ENCODE data around the gene ARHGAP26.
"Not testable (repeated sequence)": the region's sequence is repeated elsewhere in the genome, so short reads cannot be mapped to it uniquely, and the experiment has no call there.

ARHGAP26 gene

GRCh38 chr5:142945845-142946244 lies 175.7 kb downstream of the ARHGAP26 start:
- in situ Hi-C loops (cut with MboI; ENCODE audit: low sequenced_read_pairs) = no loop called here

- in situ Hi-C loops (cut with MboI; ENCODE audit: low sequenced_read_pairs) = no loop called here
These were observed 176.6 kb downstream of the ARHGAP26 start for GRCh38 chr5:142946547-142947426.

- in situ Hi-C loops (cut with MboI; ENCODE audit: low sequenced_read_pairs) = no loop called here
These were observed 177.2 kb downstream of the ARHGAP26 start for GRCh38 chr5:142947427-142947709.

- in situ Hi-C loops (cut with MboI; ENCODE audit: low sequenced_read_pairs) = no loop called here
These were observed 182.1 kb downstream of the ARHGAP26 start for GRCh38 chr5:142952229-142952628.

DNA sequence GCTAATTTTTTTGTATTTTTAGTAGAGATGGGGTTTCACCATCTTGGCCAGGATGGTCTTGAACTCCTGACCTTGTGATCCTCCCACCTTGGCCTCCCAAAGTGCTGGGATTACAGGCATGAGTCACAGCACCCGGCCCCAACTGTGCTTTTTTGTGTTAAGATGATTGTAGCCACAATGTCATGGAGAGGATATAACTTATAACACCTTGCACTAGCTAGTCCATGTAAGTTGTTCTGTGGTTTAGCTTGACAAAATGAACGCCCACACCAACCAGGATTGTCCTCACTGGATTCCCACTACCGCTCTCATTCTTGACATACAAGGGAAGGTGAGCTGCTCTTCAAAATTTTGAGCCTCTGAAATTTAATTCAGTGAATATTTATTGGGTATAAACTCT lies 182.7 kb downstream of the ARHGAP26 start:
- in situ Hi-C loops (cut with MboI; ENCODE audit: low sequenced_read_pairs) = not testable (repeated sequence)

DNA sequence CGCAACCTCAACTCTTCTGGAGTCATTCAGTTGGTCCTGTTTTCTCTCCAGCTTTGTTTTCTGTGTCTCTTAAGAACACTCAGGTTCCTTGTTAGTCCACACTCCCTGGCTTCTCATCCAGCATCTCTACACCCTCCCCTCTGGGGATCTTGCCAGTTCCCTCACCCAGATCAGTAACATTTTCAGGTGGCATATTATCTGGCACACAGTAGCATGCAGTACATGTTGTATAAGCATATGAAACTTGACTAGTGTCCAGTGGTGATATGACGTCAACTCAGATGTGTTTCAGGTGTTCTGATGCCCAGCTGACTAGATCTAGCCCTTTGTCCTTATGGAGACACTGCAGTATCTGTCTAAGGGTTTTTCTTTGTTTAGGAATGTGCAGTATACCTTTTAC lies 184.3 kb downstream of the ARHGAP26 start:
- in situ Hi-C loops (cut with MboI; ENCODE audit: low sequenced_read_pairs) = no loop called here

DNA sequence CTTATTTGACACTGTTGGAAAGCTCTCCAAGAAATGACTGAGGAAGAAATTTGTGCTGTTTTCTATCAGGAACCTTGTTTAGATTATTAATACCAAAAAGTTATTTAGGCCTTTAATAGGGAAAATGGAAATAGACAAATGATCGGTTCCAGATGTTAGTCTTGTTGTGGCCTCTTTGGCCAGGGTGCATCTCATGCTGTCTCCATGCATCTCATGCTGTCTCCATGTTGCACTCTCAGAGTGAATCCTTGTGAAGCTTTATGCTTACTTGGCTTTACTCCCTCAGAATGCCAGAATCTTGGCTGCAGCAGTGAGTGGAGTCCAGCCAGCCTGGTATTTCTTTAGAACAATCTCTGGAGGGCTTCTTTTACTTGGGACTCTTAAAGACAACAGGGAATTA lies 185.5 kb downstream of the ARHGAP26 start:
- in situ Hi-C loops (cut with MboI; ENCODE audit: low sequenced_read_pairs) = no loop called here

DNA sequence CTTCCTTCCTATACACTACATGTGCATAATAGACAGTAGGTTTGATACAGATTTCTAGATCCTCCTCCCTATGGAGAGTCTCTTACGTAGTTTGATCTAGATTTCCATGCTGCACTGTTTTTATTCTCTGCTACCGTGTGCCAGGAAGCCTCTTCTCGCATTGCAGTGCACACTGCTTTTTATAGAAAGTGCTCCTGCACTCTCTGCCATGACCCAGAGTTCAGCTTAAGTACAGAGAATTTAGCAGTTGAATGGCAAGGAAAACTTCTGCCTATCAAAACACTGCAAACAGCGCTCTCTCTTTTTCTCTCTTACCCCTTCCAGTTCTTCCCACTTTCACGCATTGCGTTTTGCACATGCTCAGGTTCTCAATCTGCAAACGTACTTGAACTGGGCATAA lies 187.4 kb downstream of the ARHGAP26 start:
- in situ Hi-C loops (cut with MboI; ENCODE audit: low sequenced_read_pairs) = no loop called here

DNA sequence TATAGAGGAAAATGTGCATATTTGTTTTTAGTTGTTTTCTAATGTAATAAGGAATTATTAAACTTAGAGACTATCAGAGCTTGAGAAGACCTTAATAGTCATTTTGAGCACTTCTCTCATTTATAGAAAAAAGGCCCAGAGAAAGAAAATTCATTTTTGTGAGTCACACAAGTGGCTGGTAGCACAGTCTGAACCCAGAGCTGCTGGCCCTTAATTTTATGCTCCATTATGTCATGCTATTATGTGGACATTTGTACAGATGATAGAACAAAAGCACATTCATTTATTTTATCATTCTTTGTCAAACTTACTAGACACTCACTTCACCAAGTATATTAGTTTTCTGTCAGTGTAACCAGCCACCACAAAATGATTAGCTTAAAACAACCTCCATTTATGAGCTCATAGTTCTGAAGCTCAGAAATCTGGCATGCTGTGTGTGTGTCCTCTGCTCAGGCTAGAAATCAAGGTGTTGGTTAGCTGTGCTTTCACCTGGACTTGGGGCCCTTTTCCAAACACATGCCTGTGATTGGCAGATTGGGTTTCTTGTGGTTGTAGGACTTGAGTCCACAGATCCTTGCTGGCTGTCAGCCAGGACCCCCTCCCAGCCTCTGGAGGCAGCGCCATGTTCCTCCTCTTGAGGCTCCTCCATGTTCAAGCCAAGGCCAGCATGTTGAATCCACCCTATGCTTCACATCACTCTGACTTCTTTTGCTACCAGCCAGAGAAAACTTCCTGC lies 188.9 kb downstream of the ARHGAP26 start:
- in situ Hi-C loops (cut with MboI; ENCODE audit: low sequenced_read_pairs) = no loop called here

- in situ Hi-C loops (cut with MboI; ENCODE audit: low sequenced_read_pairs) = no loop called here
These were observed 189.8 kb downstream of the ARHGAP26 start for GRCh38 chr5:142959683-142960657.

GRCh38 chr5:142961440-142962173 lies 191.4 kb downstream of the ARHGAP26 start:
- in situ Hi-C loops (cut with MboI; ENCODE audit: low sequenced_read_pairs) = no loop called here

DNA sequence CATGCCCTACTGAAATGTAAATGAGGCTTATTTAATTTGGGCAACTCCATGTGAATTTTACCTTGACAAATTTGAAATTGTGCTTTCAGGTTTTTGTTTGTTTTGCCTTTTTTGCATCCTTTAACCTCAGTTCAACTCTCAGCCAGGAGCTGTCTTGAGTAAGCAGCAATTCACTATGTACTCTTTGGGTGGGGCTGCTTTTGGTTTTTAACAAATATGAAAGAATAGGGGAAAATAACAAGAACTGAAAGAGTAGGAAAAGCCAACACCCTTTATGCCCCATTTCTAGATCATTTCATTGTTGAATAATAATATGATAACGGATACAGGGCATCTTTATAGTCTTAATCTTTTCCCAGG lies 192.0 kb downstream of the ARHGAP26 start:
- in situ Hi-C loops (cut with MboI; ENCODE audit: low sequenced_read_pairs) = no loop called here

DNA sequence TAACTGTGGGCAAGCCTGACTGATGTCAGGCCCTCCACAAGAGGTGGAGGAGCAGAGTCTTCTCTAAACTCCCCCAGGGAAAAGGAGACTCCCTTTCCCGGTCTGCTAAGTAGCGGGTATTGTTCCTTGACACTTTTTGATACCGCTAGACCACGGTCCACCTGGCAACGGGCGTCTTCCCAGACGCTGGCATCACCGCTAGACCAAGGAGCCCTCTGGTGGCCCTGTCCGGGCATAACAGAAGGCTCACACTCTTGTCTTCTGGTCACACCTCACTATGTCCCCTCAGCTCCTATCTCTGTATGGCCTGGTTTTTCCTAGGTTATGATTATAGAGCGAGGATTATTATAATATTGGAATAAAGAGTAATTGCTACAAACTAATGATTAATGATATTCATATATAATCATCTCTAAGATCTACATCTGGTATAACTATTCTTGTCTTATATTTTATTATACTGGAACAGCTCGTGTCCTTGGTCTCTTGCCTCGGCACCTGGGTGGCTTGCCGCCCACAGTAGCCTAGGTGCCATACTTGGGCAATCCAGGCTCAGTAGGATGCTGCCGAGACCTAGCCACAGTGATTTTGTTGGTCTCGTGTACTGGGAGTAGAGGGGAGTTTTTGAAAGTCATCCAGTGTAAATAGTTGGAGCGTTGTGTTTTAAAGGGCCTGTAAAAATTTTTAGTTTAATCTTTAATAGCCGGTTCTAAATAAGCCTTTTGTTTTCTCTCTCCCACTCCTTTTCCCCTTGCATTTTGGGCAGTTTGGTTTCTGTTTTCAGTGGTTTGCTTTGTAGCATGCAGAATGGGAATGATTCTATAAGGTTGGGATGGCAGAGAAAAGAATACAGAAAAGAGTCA lies 195.3 kb downstream of the ARHGAP26 start:
- in situ Hi-C loops (cut with MboI; ENCODE audit: low sequenced_read_pairs) = not testable (repeated sequence)

GRCh38 chr5:142966121-142966420 lies 195.9 kb downstream of the ARHGAP26 start:
- in situ Hi-C loops (cut with MboI; ENCODE audit: low sequenced_read_pairs) = no loop called here

GRCh38 chr5:142969186-142969585 lies 199.0 kb downstream of the ARHGAP26 start:
- in situ Hi-C loops (cut with MboI; ENCODE audit: low sequenced_read_pairs) = no loop called here

DNA sequence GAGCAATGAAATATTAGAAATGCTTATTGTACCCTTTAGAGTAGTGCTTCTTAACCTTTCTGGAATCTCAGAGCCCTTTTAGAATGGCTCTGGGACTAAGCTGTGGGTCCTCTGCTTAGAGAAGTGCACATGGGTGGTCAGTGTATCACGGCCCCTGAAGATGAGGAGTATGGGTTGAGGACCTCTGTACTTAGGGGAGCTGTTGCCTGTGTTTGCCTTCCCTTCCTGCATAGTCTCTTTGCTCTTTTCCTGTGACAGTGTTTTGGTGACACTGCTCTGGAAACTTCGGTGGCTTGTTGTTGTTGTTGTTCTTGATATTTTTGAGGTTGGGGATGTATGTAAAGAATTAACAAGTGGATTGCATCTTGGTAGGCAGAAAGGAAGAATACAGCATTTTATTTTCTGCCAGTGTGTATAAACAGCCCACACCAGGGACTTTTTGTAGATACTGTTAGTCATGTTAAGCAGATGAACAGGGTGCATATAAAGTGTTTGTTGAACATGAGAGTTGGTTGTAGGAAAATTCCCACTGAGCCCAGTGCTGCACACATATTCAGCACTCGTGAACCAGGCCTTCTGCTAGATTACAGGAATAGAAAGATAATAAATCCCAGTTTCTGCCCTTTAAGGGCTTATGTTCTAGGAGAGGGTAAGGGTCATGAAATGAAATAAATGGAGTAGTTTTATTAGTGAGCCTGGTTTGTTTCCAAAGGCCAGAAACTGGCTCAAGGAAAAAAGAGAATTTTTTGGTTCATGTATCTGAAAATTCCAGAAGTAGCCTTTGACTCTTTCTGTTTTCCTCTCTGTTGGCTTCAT lies 199.7 kb downstream of the ARHGAP26 start:
- in situ Hi-C loops (cut with MboI; ENCODE audit: low sequenced_read_pairs) = no loop called here

DNA sequence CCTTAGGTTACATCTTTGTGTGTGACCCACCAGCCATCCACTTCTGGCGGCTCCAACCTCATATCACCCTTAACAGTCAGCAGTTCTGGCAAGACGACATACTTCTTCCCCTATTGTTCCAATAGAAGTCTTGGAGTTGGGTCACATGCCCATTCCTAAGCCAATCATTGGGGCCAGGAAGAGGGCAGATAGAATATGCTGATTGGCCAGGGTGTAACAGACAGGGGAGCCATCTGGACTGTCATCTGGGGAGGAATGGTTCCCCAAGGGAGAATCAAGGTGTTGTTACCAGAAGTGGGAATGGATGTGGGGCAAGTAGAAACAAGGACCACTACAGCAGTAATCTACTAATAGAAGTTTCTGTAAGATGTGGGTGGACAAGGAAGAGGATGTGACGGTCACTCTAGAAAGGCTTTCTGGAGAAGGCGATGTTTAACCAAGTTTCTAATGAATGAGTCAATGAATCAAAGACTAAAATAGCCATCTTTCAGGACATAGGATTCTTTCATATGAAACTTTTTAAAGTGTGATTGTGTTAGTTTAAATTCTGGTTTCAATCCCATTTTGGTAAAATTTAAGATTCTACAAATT lies 200.4 kb downstream of the ARHGAP26 start:
- in situ Hi-C loops (cut with MboI; ENCODE audit: low sequenced_read_pairs) = no loop called here

DNA sequence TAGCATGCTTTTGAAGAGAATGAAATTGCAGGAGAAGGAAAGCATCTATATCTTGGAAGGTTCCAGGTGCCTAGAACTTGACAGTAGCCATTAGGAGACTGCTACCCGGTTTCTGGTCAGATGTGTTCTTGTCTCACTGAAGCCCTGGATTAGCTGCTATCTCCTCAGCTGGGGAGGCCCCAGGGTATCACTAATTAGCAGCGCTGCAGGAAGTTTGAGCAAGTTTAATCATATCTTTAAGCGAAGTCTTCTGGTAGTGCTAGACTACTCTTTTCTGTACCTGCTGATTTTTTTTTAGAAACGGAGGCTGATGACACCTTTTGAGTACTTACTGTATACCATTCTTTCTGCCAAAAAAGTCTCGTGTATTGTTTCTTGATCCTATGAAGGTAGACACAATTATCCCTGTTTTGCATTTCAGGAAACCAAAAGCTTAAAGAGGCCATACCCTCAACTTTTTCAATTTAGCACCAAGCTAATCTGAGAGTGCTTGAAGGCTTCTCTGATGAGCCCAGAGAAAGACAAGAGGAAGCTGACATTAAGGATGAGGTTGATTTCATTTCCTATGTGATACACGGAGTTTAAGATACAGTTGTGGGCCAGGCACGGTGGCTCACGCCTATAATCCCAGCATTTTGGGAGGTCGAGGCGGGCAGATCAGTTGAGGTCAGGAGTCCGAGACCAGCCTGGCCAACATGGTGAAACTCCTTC lies 201.3 kb downstream of the ARHGAP26 start:
- in situ Hi-C loops (cut with MboI; ENCODE audit: low sequenced_read_pairs) = no loop called here
